NCI-H2171 (cell line): ENCODE data around the gene ITGAD.
"Not testable (repeated sequence)": the region's sequence is repeated elsewhere in the genome, so short reads cannot be mapped to it uniquely, and the experiment has no call there.

Experiments
- DNase-seq: peaks from one replicate; lab custom pipeline; 2025; lab: John Stamatoyannopoulos, UW

ITGAD gene

DNA sequence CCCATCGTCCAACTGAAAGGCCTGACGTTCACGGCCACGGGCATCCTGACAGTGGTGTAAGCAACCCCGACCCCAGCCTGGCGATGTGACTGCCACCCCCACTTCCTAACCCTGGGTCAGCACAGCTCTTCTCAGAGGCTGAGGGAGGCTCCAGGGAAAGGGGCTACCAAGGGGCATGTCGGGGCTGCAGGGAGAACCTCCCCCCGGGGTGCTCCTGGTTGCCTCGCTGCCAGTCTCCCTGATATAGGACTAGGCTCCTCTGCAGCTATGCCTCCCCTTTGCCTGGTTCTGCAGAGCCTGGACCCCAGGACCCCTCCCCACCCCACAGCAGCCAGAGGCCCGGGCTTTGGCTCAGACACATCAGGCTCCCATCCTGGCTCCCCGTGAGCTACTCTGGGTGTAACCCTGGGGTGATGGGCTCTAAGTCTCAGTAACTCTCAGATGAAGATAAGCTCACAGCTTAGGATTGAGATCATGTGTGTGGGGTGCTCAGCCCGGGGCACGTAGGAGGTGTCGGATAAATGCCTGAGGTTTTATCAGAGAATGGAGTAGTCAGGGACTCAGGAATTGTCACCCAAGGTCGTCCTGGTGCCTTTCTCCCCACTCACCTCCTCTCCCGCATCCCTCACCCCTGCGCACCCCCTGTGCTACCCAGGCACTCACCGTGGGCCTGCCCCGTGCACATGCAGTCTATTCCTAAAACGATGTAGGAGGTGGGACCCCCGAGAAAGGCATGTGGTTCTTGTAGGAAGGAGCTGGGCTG lies 10.6 kb downstream of the ITGAD start:
- DNase-seq: no peak

DNA sequence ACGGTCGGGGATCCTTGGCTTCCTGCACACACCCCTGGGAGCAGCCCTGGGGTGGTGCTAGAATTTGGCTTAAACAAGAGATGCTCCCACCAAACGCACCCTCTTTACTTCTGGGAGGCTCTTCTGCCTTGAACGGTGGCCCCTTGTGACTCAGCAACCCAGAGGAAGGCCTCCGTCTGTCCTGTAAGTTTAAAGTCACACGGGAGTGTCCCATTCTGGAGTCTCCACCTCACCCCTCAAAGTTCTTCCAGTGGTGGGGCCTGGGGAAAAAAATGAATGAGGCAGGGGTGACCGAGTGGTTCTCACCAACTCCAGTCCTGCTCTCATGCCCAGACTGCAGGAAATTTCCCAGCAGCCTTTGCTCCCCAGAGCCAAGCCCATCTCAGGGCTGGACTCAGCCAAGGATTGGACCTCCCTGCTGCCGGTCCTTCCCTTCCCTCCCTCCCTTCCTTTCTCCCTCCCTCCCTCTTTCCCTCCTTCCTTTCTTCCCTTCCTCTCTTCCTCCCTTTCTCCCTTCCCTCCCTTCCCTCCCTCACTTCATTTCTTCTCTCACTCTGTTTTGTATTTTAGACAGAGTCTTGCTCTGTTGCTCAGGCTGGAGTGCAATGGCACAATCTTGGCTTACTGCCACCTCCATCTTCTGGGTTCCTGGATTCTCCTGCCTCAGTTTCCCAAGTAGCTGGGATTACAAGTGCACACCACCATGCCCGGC lies 11.4 kb downstream of the ITGAD start:
- DNase-seq: no peak

DNA sequence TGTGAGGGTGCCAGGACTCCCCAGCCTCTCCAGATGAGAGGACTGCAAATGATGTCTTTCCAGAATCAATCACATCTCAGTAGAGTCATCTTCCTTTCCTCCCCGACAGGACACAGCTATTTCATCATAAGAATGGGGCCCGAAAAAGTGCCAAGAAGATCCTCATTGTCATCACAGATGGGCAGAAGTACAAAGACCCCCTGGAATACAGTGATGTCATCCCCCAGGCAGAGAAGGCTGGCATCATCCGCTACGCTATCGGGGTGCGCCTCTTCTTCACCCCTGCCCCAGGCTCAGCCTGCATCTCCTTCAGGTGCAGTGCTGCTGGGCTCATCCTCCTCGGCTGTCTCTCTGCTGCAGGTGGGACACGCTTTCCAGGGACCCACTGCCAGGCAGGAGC lies 14.3 kb downstream of the ITGAD start:
- DNase-seq: no peak

DNA sequence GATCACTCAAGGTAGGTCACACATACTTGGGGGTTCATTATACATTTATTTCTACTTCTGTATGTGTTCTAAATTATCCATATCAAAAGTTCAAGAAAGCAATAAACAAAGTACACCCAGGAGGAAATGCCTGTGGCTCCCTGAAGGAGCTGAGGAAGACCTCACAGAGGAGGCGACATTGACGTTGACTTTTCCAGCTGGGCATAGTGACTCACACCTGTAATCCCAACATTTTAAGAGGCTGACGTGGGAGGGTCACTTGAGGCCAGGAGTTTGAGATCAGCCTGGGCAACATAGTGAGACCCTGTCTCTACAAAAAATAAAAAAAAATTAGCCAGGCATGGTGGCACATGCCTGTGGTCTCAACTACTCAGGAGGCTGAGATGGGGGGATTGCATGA lies 16.3 kb downstream of the ITGAD start:
- no peak for DNase-seq

DNA sequence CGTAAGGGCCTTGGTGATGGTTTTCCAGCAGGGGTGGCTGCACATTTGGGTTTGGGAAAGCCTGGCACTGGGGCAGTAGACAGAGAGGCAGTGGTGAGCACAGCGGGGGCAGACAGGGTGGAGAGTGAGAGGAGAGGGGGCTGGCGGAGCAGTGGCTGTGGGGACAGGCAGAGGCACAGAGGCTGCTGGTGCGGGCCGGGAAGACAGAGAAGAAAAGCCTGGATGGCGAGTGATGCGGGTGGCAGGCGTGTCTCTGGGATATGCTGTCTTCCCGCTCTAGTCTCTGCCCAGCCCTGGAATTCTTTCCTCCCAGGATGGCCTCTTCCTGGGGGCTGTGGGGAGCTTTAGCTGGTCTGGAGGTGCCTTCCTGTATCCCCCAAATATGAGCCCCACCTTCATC lies 16.9 kb downstream of the ITGAD start:
- DNase-seq: no peak

DNA sequence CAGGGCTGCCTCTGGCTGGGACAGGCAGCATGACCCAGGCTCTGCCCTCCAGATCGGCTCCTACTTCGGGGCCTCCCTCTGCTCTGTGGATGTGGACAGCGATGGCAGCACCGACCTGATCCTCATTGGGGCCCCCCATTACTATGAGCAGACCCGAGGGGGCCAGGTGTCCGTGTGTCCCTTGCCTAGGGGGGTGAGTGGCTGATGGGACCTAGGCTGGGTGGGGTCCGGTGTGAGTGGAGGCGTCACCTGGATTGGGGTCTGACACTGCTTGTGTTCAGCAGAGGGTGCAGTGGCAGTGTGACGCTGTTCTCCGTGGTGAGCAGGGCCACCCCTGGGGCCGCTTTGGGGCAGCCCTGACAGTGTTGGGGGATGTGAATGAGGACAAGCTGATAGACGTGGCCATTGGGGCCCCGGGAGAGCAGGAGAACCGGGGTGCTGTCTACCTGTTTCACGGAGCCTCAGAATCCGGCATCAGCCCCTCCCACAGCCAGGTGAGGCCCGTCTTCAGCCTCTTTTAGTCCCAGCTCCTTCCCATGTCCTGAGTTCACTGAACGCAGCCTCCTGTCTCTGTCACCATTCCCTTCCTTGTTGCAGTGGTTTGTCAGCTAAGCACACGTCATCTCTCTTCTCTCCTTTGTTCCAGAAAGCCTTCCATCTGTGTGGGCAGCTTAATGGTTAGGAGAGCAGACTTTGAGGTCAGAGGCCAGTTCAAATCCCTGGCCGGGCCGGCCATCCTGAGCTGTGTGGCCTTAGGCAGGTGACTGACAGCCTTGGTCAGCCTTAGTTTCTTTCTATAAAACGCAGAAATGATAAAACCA lies 18.1 kb downstream of the ITGAD start:
- DNase-seq: no peak

DNA sequence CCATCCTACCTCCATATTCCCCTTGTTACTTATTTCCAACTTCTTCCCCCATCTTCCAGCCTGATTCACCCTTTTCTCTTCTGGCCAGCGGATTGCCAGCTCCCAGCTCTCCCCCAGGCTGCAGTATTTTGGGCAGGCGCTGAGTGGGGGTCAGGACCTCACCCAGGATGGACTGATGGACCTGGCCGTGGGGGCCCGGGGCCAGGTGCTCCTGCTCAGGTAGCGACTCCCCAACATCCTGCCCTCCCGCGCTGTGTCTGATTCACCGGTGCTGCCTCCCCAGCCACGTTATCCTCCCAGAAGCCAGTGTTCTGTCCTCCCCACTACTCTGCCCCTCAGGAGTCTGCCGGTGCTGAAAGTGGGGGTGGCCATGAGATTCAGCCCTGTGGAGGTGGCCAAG lies 19.6 kb downstream of the ITGAD start:
- DNase-seq: no peak

DNA sequence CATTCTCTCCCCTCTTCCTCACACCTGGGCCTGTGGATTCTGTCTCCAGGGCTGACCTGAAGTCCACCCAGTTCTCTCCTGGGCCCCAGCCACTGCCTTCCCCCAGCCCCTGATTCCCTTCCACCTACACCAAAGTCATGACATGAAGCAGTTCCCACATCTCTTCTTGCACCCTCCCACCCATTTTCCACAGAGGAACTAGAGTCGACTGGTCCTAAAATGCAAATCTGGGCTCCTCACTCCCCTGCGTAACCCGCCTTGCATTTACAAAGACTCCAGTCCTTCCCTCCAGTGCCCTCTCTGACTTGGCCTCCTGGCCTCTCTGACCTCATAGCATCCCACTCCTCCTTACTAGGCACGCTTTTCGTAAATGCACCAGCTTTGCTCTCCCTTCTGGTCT lies 20.2 kb downstream of the ITGAD start:
- DNase-seq: no peak

DNA sequence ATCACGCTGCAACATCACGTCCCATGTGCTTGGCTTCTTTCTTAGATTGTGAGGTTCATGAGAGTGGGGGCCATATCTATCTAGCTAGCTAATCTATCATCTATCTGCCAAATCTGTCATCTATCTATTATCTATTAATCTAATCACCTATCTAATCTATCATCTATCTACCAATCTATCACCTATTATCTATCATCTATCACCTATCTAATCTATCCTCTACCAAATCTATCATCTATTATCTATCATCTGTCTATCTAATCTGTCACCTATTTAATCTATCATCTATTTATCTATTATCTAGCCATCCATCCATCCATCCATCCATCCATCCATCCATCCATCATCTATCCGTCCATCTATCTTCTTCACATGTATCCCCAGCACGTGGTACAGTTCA lies 20.8 kb downstream of the ITGAD start:
- DNase-seq: no peak

DNA sequence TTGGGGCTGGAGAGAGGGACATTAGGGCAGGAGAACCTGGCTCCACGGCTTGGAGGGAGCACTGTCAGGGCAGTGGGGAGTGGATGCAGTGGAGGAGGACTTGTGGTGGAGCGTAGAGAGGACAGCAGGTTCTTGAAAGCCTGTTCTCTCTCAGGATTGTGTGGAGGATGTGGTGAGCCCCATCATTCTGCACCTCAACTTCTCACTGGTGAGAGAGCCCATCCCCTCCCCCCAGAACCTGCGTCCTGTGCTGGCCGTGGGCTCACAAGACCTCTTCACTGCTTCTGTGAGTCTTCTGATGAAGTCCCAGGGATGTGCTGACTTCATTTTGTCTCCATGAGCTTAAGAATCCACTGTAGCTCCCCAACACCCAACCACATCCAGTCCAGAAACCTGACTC lies 21.6 kb downstream of the ITGAD start:
- DNase-seq: no peak

DNA sequence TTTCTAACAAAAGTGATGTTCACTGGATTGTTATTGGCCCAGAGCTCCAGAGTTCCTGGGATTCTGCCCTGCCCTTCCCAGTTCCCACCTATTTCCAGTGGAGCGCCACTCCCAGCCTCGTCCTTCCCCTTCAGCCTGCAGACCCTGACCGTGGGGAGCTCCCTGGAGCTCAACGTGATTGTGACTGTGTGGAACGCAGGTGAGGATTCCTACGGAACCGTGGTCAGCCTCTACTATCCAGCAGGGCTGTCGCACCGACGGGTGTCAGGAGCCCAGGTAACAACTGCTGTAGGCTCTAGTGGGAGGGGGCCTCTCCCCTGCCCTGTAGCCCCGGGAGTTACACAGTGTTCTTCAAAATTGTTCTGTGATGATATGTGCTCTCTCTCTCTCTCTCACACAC lies 23.2 kb downstream of the ITGAD start:
- DNase-seq: no peak

DNA sequence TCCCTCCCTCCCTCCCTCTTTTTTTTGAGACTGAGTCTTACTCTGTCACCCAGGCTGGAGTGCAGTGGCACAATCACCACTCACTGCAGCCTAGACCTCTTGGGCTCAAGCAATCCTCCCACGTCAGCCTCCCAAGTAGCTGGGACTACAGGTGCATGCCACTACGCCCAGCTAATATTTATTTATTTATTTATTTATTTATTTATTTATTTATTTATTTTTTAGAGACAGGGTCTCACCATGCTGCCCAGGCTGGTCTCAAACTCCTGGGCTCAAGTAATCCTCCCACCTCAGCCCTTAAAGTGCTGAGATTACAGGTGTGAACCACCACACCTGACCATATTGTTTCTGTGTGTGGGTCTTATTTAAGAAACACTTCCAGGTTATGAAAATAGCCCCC lies 23.9 kb downstream of the ITGAD start:
- not testable (repeated sequence) for DNase-seq

DNA sequence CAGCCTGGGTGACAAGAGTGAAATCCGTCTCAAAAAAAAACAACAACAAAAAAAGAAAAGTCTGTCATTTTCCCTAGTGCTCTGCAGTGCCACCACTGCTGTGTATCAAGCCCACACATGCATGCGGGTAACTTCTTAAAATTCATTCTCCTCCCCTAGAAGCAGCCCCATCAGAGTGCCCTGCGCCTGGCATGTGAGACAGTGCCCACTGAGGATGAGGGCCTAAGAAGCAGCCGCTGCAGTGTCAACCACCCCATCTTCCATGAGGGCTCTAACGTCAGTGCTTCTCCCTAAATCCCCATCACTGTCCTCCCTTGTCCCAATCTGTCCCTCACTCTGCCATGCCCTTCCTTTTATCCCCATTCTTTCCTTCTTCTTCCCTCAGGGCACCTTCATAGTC lies 24.8 kb downstream of the ITGAD start:
- no peak for DNase-seq

DNA sequence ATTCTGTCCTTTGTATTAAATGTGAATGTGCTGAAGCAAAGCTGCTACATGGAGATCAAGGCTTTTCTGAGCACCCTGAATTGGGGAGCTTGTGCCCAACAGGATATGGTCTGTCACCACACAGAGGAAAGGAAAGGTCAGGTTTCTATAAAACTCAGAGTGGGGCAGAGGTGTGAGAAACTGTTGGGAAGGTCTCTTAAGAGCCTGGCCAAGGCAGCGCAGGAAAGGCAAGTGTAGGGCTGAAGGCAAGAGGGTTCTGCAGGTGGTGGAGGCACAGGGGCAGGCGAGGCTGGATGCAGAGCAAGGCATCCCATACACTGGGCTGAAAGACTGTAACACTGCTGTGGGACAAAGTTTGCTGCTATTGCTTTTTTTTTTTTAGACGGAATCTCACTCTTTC lies 26.9 kb downstream of the ITGAD start:
- no peak for DNase-seq

DNA sequence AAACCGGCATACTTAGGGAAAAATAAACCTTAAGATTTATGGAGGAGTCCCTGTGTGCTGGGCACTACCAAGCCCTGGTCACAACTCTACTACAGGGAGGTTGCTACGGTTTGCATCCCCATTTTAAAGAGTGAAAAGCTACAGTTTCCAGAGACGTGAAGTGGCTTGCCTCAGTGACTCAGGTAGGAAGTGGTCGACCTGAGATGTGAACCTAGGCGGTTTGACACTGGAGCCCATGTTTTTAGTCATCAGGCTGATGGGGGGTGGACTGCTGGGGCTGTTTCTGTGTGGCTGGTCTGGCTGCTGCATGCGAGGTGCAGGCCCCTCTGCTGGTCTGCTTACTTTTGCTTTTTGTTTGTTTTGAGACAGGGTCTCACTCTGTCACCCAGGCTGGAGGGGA lies 28.5 kb downstream of the ITGAD start:
- no peak for DNase-seq

DNA sequence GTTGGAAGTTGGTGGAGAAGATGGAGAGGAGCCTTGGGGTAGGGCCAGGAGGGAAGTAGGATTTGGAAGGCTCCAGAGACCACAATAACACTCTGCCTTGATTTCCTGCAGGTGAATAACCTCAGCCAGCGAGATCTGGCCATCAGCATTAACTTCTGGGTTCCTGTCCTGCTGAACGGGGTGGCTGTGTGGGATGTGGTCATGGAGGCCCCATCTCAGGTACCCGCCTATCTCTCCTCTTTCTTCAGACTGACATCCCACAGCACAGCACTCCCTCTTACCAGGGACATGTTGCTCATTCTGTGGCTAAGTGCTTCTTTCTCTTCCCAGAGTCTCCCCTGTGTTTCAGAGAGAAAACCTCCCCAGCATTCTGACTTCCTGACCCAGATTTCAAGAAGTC lies 30.1 kb downstream of the ITGAD start:
- DNase-seq: no peak

DNA sequence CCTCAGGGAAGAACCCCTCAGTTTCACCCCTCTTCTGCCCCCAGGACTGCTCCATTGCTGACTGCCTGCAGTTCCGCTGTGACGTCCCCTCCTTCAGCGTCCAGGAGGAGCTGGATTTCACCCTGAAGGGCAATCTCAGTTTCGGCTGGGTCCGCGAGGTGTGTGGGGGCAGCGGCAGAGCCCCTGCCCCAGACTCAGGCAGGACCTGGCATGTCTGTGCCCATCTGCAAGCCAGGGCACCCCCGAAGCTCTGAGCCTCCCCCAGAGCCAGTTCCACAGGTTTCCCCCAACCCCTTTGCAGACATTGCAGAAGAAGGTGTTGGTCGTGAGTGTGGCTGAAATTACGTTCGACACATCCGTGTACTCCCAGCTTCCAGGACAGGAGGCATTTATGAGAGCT lies 30.7 kb downstream of the ITGAD start:
- DNase-seq: no peak

DNA sequence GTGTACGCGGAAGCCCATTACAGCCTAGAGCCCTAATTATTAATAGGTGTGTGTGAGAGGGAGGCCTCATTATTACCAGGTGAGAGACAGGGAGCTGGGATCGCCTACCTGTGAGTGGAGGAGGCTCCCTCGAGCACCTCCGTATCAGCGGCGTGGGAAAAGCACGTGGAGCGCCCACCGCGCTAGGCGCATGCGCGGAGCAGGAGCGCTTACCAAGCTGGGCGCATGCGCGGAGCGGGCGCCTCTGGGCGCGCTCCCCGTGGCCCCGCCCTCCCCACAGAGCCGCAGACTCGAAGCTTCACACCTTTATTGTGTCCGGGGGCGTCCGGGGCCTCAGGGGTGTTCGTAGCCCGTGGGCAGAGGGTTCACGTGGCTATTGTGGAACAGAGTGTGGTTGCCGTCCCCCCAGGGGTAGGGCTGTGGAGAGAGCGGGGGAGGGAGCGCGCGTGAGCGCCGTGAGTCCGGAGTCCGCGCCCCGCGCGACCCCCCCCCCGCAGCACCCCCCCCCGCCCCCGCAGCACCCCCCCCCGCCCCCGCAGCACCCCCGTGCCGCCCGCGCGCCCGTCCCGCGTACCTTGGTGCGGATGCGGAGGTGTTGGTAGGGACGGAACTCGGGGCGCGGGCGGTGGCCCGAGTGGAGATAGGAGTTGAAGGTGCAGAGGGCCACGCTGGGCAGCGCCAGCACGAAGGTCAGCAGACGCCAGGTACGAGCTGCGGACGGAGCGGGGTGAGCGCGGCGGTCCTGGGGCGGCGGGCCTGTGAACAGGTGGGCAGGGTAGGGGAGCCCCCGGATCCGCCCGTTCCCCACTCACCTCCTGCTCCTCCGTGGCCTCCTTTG lies 34.5 kb downstream of the ITGAD start:
- peak; percentile 20 for DNase-seq

DNA sequence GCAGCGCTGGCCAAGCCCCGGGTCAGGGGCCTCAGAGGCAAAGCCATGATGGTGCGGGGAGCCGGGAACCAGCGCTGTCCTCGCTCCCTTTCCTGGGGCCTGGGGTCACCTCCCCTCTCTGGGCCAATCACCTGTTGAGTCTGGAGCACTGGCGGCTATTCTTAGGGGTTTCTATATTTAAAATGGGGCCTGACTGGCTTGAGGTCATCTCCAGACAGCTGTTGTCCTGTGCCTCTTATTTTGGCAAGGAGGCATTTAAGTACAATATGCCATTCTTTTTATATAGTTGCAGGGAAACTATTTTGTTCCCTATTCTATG lies 35.1 kb downstream of the ITGAD start, which contains the start of gene COX6A2:
Gene COX6A2 (minus strand): TSS at position 82 of the 319 bp plus-strand sequence. CDS start 35 bp downstream, at position 47.
- no peak for DNase-seq

DNA sequence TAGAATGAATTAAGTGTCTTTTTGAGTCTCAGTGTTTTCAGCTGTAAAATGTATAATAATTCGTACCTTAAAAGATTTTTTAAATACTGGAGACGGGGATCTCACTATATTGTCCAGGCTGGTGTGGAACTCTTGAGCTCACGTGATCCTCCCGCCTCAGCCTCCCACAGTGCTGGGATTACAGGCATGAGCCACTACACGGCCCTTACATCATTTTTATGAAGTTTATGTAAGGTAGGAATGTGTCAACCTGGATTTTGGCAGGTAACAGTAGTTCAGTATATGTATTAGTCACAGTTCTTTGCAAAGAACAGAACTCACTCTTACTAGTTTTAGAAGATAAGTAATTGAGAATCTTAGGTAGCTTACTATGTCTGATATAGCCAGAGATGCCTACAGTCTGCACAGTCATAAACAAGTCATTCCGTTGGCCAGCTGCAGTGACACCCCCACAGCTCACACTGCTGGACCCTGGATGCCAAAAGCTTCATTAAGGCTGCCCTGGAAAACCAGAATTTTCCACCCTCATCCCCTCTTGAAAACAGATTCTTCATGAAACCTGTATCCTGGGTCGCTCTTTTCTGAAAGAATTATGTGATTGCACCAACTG lies 35.6 kb downstream of the ITGAD start:
- no peak for DNase-seq

DNA sequence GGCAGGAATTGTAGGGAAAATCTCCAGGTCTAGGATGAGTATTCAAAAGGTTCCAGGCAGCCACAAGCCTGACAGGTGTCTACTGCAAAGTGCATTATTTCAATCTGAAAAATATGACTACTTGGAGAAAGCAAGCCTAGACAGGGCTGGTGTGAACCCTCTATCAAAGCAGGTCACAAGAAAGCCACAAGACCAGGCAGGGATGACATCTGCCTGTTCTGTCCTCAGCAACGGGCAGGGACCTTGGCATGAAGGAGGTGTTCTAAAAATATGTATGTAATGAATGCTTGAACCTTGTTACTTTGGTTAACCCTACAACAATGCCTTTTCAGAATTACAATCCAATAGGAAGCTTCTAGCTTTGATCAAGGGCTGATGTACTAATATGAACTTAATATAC lies 36.2 kb downstream of the ITGAD start:
- DNase-seq: no peak

DNA sequence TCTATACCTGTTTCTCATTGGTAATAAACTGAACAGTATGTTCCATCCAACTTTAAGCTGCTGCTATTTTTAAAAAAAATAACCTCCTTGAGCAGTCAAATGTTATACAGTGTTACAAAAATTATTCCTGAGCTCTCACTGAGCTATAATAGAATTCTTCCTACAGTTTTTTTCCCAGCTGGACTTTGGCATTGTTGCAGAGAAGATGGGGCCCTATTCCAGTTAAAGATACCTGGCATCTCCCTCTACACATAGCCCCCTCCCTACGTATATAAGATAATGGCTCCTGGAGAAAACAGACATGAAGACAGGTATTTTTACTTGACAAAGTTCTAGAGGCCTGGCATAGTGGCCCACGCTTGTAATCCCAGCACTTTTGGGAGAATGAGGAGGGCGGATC lies 36.7 kb downstream of the ITGAD start:
- no peak for DNase-seq
